A549 treated with RU486 at 1 μM for 4 hours (cell line): ENCODE results near the gene YPEL5. TPM values are rescaled to one million over a fixed set of nuclear protein-coding genes. Genes with fewer than 3 reads are reported as not detected.

Source experiments
- total RNA-seq: library from RNA; stranded (reverse); fragments of 200-300 nt; extraction: Qiagen RNA extraction; gene quantifications from 5 replicates; pipeline ENCODE4 v1.2.3, GENCODE V29; 2022; ENCODE audit warnings: low read depth

YPEL5 gene
- total RNA-seq = 48.0 to 57.4 TPM (median 53.3 TPM) in 5 replicates

DNA sequence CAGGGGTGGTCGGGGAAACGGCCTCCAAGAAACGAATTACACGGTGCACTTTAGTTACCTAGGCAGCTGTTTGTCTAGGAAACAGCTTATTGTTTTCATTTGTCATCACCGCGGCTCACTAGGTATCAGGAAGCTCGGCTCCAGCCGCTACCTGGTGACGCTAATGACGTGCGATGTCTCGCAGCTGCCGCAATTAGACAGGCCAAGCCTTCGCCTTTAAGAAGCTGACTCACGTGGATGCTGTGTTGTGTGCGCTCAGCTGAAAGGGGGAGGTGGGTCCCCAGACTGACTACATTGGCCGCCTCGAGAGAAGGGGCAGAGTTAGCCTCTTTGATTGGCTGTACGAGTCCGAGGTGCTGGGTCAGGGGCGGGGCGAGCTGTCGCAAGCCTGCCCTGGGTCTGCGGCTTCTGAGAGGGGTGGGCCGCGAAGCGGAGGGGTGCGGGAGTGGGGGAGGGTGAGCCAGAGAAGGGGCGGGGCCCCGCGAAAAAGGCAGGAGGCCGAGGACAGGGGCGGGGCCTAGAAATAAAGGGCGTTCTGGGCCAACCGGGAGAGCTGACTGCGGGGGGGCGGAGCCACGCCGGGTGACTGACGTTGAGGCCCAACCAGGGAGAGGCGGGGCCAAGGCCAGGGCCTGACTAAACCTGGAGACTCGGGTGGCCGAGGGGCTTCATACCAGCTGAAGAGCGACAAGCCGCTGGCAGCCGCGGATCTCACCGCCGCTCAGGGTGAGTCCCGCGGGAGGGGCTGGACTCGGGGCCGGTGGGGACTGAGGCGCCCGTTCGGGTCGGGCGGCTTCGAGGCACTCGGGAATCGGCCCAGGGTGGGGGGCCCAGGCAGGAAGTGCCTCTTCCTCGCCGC, at the start of gene YPEL5:
Gene YPEL5 (plus strand): TSS at position 671 of the 859 bp plus-strand sequence. CDS start 9,645 bp downstream, outside the sequence.

Other genes with a start within 250 kb of the YPEL5 start
- gene ALK, start 225.4 kb upstream of the YPEL5 start, total RNA-seq = not detected in 5 replicates
- 117 to 186 TPM (median 142 TPM) in 5 replicates for gene LBH, start 84.5 kb downstream of the YPEL5 start, total RNA-seq